Testis (tissue), 2 donors: ENCODE data around the gene ABCG8.

Experiments used
- CTCF ChIP-seq, 3 experiments: fragments of 450-650 bp in 2 of 3; fragments of 200-600 bp in 1 of 3; sonication (generic) in 1 of 3; IDR thresholded peaks; one replicate each; pipeline ENCODE4 v1.5.1; 2016 to 2019; ENCODE audit warnings: antibody characterized with exemption in 3 of 3, mild to moderate bottlenecking in 2 of 3, moderate library complexity in 1 of 3
- POLR2A ChIP-seq: fragments of 450-650 bp; IDR thresholded peaks from one replicate; pipeline ENCODE4 v1.6.1; 2017; ENCODE audit warnings: antibody characterized with exemption, mild to moderate bottlenecking, moderate library complexity

- TF ChIP-seq CTCF (IDR thresholded peaks at IDR 0.05) (no peak), POLR2A (no peak)
Observed at GRCh38 chr2:43905871-43906270, 67.1 kb downstream of the ABCG8 start.
